Measurements from ENCODE around the gene ANKRD34C. TPM values are rescaled to one million over a fixed set of nuclear protein-coding genes. Genes with fewer than 3 reads are reported as not detected.
"Not testable (repeated sequence)": the region's sequence is repeated elsewhere in the genome, so short reads cannot be mapped to it uniquely, and the experiment has no call there.

The ANKRD34C gene
- total RNA-seq, 1 donor from 2014 or later: 0.66 TPM

GRCh38 chr15:79316864-79317263 is 34.3 kb downstream of the ANKRD34C start:
- no peaks in the 10 kb centered on the region for H3K27me3 ChIP-seq (ENCODE audit: low read depth)
- peaks cover 55% of the 10 kb centered on the region for H3K36me3 ChIP-seq
- peaks cover 6% of the 10 kb centered on the region for H3K4me1 ChIP-seq
- no peak overlapping the region for H3K27ac ChIP-seq (replicated peaks)
- TF ChIP-seq CTCF (IDR thresholded peaks at IDR 0.05; ENCODE audit: borderline replicate concordance): no peak
- intact Hi-C loops (cut with micrococcal nuclease): no loop called here
- no peak for DNase-seq
- H3K4me3 ChIP-seq: no peak overlapping the region
- H3K9me3 ChIP-seq (replicated peaks): peaks cover 6% of the 10 kb centered on the region

GRCh38 chr15:79319973-79320372 is 37.5 kb downstream of the ANKRD34C start:
- H3K4me3 ChIP-seq; DNase-seq; H3K9me3 ChIP-seq (replicated peaks); H3K27me3 ChIP-seq (ENCODE audit: low read depth); H3K27ac ChIP-seq (replicated peaks); intact Hi-C loops (cut with micrococcal nuclease); H3K4me1 ChIP-seq: not testable (repeated sequence)
- peaks cover 59% of the 10 kb centered on the region for H3K36me3 ChIP-seq

GRCh38 chr15:79321876-79322275 is 39.4 kb downstream of the ANKRD34C start:
- no peak for DNase-seq
- no peaks in the 10 kb centered on the region for H3K27me3 ChIP-seq (ENCODE audit: low read depth)
- H3K4me3 ChIP-seq: no peak overlapping the region
- peaks cover 6% of the 10 kb centered on the region for H3K9me3 ChIP-seq (replicated peaks)
- no peak overlapping the region for H3K27ac ChIP-seq (replicated peaks)
- no peak for TF ChIP-seq CTCF (IDR thresholded peaks at IDR 0.05; ENCODE audit: borderline replicate concordance)
- no peaks in the 10 kb centered on the region for H3K4me1 ChIP-seq
- intact Hi-C loops (cut with micrococcal nuclease): no loop called here
- H3K36me3 ChIP-seq: peaks cover 49% of the 10 kb centered on the region

GRCh38 chr15:79322306-79322705 is 39.8 kb downstream of the ANKRD34C start:
- Histone ChIP-seq H3K27me3 (ENCODE audit: low read depth) (no peaks in the 10 kb centered on the region), H3K27ac (replicated peaks) (no peak overlapping the region), H3K4me3 (no peak overlapping the region), H3K4me1 (no peaks in the 10 kb centered on the region), H3K9me3 (replicated peaks) (peaks cover 6% of the 10 kb centered on the region), H3K36me3 (peaks cover 49% of the 10 kb centered on the region)
- intact Hi-C loops (cut with micrococcal nuclease): no loop called here
- DNase-seq: no peak
- TF ChIP-seq CTCF (IDR thresholded peaks at IDR 0.05; ENCODE audit: borderline replicate concordance): no peak

GRCh38 chr15:79322945-79323344 is 40.4 kb downstream of the ANKRD34C start:
- Histone ChIP-seq H3K27me3 (ENCODE audit: low read depth) (no peaks in the 10 kb centered on the region), H3K4me3 (no peak overlapping the region), H3K4me1 (no peaks in the 10 kb centered on the region), H3K27ac (replicated peaks) (no peak overlapping the region), H3K36me3 (peaks cover 49% of the 10 kb centered on the region), H3K9me3 (replicated peaks) (peaks cover 6% of the 10 kb centered on the region)
- intact Hi-C loops (cut with micrococcal nuclease): no loop called here
- no peak for DNase-seq
- TF ChIP-seq CTCF (IDR thresholded peaks at IDR 0.05; ENCODE audit: borderline replicate concordance): no peak

GRCh38 chr15:79329171-79329611 is 46.7 kb downstream of the ANKRD34C start:
- H3K4me1 ChIP-seq: no peaks in the 10 kb centered on the region
- no peak overlapping the region for H3K4me3 ChIP-seq
- DNase-seq: no peak
- H3K27me3 ChIP-seq (ENCODE audit: low read depth): no peaks in the 10 kb centered on the region
- no peak overlapping the region for H3K27ac ChIP-seq (replicated peaks)
- intact Hi-C loops (cut with micrococcal nuclease): no loop called here
- no peaks in the 10 kb centered on the region for H3K36me3 ChIP-seq
- TF ChIP-seq CTCF (IDR thresholded peaks at IDR 0.05; ENCODE audit: borderline replicate concordance): no peak
- peaks cover 7% of the 10 kb centered on the region for H3K9me3 ChIP-seq (replicated peaks)

Other genes with a start within 250 kb of the ANKRD34C start
- gene RASGRF1, start 191.9 kb upstream of the ANKRD34C start, total RNA-seq: not detected
- 22.8 TPM for gene TMED3, start 28.4 kb downstream of the ANKRD34C start, total RNA-seq
- gene MINAR1, start 149.6 kb downstream of the ANKRD34C start, total RNA-seq: 0.05 TPM